ENCODE results near the gene MAP2K3.

- TF ChIP-seq CTCF (tag by site-specific recombination; IDR thresholded peaks at IDR 0.05), result no peak
- TF ChIP-seq ZNF501 (tag by site-specific recombination; IDR thresholded peaks at IDR 0.05), result no peak
- TF ChIP-seq ZNF561 (tag by site-specific recombination; IDR thresholded peaks at IDR 0.05; ENCODE audit: borderline replicate concordance), result no peak
- TF ChIP-seq SCRT2 (tag by site-specific recombination; IDR thresholded peaks at IDR 0.05), result no peak
- no peak for TF ChIP-seq ZXDB (tag by site-specific recombination; IDR thresholded peaks at IDR 0.05)
- TF ChIP-seq KLF16 (tag by site-specific recombination; IDR thresholded peaks at IDR 0.05), result no peak
- TF ChIP-seq, protein P1, sequence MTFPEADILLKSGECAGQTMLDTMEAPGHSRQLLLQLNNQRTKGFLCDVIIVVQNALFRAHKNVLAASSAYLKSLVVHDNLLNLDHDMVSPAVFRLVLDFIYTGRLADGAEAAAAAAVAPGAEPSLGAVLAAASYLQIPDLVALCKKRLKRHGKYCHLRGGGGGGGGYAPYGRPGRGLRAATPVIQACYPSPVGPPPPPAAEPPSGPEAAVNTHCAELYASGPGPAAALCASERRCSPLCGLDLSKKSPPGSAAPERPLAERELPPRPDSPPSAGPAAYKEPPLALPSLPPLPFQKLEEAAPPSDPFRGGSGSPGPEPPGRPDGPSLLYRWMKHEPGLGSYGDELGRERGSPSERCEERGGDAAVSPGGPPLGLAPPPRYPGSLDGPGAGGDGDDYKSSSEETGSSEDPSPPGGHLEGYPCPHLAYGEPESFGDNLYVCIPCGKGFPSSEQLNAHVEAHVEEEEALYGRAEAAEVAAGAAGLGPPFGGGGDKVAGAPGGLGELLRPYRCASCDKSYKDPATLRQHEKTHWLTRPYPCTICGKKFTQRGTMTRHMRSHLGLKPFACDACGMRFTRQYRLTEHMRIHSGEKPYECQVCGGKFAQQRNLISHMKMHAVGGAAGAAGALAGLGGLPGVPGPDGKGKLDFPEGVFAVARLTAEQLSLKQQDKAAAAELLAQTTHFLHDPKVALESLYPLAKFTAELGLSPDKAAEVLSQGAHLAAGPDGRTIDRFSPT (tag by site-specific recombination; IDR thresholded peaks at IDR 0.05), result no peak
- no peak for TF ChIP-seq ZNF521 (tag by site-specific recombination; IDR thresholded peaks at IDR 0.05)
- no peak for TF ChIP-seq ZNF324 (tag by site-specific recombination; IDR thresholded peaks at IDR 0.05)
- no peak for TF ChIP-seq TCF7L2 (IDR thresholded peaks at IDR 0.05; ENCODE audit: borderline replicate concordance, low read depth, low read length)
- no peak for TF ChIP-seq ZNF76 (tag by site-specific recombination; IDR thresholded peaks at IDR 0.05; ENCODE audit: borderline replicate concordance, low read depth)
- no peak for TF ChIP-seq REST (tag by site-specific recombination; IDR thresholded peaks at IDR 0.05)
- TF ChIP-seq ZNF311 (tag by site-specific recombination; IDR thresholded peaks at IDR 0.05; ENCODE audit: borderline replicate concordance), result no peak
- no peak for TF ChIP-seq ZBTB26 (tag by site-specific recombination; optimal IDR thresholded peaks at IDR 0.05)
Measured at GRCh38 chr17:21282850-21283249, 1.7 kb upstream of the MAP2K3 start.

Data from HEK293 (cell line).